ENCODE measurements around the gene EDN2.

EDN2 gene

GRCh38 chr1:41464885-41465284, 19.6 kb downstream of the EDN2 start:
- no peak for DNase-seq (ENCODE audit: low read depth)

DNA sequence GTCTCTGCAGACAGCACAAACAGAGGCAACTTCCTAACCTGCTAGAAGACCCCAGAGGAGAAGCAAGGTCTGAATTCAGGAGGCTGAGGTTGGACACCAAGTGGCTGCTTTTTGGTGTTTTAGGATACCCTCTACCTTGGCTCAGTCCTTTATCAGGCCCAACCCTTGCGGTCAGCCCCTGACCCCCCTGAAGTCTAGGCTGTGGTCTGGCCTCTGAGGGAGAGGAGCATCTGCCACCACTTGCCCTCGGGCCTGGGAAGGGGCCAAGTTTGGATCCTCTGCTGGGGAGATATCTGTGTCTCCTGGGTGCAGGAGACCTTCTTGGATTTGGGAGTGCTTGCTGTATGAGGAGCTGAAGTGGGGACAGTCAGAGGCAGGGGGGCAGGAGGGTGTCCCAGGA, 21.0 kb downstream of the EDN2 start:
- no peak for DNase-seq (ENCODE audit: low read depth)

GRCh38 chr1:41462680-41463004, 21.8 kb downstream of the EDN2 start:
- DNase-seq (ENCODE audit: low read depth), result no peak

GRCh38 chr1:41461790-41462679, 22.4 kb downstream of the EDN2 start:
- no peak for DNase-seq (ENCODE audit: low read depth)

GRCh38 chr1:41456847-41457540, 27.5 kb downstream of the EDN2 start:
- no peak for DNase-seq (ENCODE audit: low read depth)

- DNase-seq (ENCODE audit: low read depth), result peak; percentile 87
Measured at GRCh38 chr1:41455479-41456332, 28.8 kb downstream of the EDN2 start.

GRCh38 chr1:41454406-41454805, 30.1 kb downstream of the EDN2 start:
- no peak for DNase-seq (ENCODE audit: low read depth)

- DNase-seq (ENCODE audit: low read depth), result no peak
Measured at GRCh38 chr1:41452704-41453290, 31.7 kb downstream of the EDN2 start.

GRCh38 chr1:41450747-41451285, 33.7 kb downstream of the EDN2 start:
- DNase-seq (ENCODE audit: low read depth), result no peak

- DNase-seq (ENCODE audit: low read depth), result no peak
Measured at GRCh38 chr1:41449326-41449921, 35.1 kb downstream of the EDN2 start.

DNA sequence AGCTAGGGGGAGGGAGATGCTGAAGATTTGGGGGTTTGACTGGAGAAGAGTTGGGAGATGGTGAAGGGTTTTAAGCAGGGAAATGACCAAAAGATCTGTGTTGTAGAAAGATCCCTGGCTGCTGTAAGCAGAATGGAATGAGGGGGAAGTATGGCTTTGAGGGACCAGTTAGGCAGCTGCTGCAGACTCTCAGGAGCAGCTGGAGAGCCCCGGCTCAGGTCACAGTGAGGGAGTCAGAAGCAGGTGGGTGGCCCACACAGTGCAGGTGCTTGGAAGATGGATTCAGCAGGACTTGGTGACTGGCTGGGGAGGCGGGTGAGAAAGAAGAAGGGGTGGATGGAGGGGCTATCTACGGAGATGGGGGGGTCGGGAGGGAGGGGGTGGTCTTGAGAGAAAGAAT, 35.7 kb downstream of the EDN2 start:
- DNase-seq (ENCODE audit: low read depth), result no peak

GRCh38 chr1:41447995-41448770, 36.3 kb downstream of the EDN2 start:
- peak; percentile 58 for DNase-seq (ENCODE audit: low read depth)

DNA sequence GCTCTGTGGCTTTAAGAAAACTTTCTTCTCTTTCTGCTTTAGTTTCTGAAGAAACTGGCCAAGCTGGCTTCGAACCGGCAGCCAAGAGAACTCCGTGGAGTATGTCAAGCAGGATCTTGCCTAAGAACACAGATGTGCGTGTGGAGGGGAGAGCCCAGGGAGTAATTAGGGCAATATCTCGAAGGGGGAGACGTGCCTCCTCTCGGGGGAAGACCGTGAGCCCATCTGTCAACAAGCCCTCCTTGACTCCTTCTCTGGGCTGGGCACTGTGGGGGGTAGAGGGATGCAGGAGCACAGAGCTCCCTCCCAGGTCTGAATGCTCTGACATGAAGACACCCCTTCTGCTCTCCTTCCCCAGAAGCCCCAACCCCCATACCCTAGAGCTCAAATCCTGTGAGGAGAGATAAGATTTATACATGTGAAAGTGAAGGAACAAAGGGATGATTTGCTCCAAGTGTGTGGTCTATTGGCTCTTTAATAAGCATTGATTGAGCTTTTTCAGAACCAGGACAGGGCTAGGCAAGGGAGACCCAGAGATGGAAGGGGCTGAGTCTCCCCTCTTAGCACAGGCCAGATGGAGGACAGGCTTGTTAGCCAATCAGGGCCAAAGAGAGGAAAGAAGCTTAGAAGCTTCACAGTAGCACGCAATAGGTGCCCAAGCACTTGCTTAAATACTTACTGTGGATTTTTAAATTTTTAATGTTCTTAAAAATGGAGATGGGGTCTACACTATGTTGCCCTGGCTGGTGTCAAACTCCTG, 37.5 kb downstream of the EDN2 start:
- no peak for DNase-seq (ENCODE audit: low read depth)

GRCh38 chr1:41444785-41445184, 39.7 kb downstream of the EDN2 start:
- DNase-seq (ENCODE audit: low read depth), result no peak

GRCh38 chr1:41444246-41444645, 40.2 kb downstream of the EDN2 start:
- DNase-seq (ENCODE audit: low read depth), result no peak

DNA sequence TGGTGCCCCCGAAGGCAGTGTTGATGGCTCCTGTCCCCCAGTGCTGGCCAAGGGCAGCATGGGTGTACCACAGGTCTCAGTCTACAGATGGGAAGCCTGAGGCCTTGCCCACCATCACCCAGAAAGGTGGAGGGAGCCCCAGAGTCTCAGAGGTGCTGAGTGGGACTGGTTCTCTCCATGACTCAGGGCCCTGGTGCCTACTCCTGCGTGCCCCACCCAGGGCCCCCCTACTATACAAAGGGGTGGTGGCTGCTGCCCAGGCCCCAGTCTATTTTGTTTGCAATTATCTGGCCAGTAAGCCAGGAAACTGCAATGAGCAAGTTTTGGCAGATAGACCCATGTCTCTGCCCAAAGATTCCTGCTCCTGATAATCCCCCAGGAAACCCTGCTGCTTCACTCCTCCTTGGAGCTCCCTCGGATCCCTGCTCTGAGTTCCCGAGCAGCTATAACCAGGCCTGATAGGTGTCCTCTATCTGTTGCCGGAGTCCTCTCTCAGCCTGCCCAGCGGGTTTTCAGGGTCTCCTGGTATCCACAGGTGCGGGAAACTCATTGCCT, 41.7 kb downstream of the EDN2 start:
- no peak for DNase-seq (ENCODE audit: low read depth)

DNA sequence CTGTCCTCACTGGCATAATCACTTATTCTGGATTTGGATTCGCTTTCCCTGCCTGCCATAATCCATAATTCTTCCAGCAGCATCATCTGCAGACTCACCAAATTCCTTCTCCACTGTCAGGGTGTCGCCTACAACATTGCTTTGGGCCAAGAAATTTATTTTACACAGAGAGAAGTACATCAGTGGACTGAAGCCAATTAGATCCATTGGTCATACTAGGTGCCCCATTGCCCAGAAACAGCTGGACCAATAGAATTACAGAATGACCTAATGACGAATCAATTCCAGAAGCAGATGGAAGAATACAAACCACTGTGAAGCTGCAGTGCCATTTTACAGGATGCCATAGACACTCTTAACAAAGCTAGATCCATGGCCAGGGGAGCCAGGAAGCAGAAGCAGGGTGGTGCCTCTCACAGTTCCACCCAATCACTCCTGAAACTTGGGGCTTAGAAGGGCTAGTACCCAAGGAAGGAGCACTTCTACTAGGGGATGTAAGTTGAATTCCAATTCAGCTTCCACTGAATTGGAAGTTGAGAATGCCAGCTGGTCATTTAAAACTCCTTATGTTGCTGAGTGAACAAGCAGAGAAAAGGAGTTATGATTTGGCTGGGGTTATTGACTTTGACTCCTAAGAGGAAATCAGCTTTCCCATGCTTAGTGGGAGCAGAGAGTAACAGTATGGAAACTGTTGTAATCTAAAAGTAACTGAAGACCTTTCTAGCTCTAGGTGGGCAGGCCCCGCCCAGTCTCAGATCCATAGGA, 44.0 kb downstream of the EDN2 start:
- DNase-seq (ENCODE audit: low read depth), result no peak

DNA sequence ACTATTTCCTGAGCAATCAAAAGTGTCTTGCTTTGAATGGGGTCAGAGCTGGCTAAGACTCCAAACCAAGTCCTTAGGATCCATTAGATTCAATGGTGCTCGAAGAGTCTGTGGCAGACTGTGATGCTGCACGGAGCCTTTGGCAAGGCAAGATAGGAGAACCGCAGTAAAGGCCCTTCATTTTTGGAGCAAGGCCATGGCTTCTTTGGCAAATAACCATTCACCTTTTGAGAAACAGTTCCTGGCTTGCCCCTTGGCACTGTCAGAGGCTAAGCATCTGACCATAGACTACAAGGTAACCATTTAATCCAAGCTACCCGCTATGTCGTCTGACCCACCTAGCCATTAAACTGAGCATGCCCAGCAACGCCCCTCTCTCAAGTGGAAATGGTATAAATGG, 45.2 kb downstream of the EDN2 start:
- no peak for DNase-seq (ENCODE audit: low read depth)

DNA sequence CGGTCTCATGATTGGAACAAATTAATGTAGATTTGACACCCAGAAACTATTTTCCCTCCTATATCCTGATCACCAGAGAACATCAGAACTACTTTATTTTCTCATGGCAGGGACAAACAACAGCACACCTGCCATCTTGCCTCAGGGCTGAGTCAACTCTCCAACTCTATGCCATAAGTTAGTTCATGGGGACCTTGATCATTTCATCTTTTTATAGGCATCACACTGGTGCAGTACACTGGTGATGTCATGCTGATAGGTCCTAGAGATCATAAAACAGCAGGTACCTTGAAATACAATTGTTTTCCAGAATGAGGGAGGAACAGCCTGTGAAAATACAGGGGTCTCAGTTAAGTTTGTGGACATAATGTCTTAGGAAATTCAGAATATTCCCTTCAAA, 45.8 kb downstream of the EDN2 start:
- DNase-seq (ENCODE audit: low read depth), result no peak
